Neutrophil (primary cell): ENCODE results near the gene ROCK1.

Experiments
- H3K27ac ChIP-seq: fragments of 200-600 bp; sonication (generic); 2 replicates; pipeline ENCODE4 v1.5.1; 2016; ENCODE audit warnings: mild to moderate bottlenecking, moderate library complexity
- H3K27me3 ChIP-seq: fragments of 200-600 bp; sonication (generic); 2 replicates; pipeline ENCODE4 v1.6.0; 2016; ENCODE audit warnings: mild to moderate bottlenecking
- H3K36me3 ChIP-seq: fragments of 200-600 bp; sonication (generic); 2 replicates; pipeline ENCODE4 v1.5.1; 2017
- H3K4me1 ChIP-seq, 2 experiments: fragments of 200-600 bp in 1 of 2; sonication (generic) in 1 of 2; 1 replicate in 1 of 2; 2 replicates in 1 of 2; pipeline versions ENCODE4 v1.5.1 to v1.6.1; 2013 to 2016; ENCODE audit warnings: low read depth in 1 of 2, low read length in 1 of 2, mild to moderate bottlenecking in 1 of 2, moderate library complexity in 1 of 2; ENCODE audit not compliant: control insufficient read depth in 1 of 2, insufficient read depth in 1 of 2
- H3K4me3 ChIP-seq, 2 experiments: fragments of 200-600 bp in 1 of 2; sonication (generic) in 1 of 2; 1 replicate in 1 of 2; 2 replicates in 1 of 2; pipeline ENCODE4 v1.5.1; 2013 to 2016; ENCODE audit warnings: low read depth in 1 of 2, low read length in 1 of 2, mild to moderate bottlenecking in 1 of 2, moderate library complexity in 1 of 2
- H3K9me3 ChIP-seq: fragments of 200-600 bp; sonication (generic); 2 replicates; pipeline ENCODE4 v1.5.1; 2016
- CTCF ChIP-seq: fragments of 200-600 bp; sonication (generic); IDR thresholded peaks from 2 replicates; pipeline ENCODE4 v1.5.1; 2016; ENCODE audit warnings: antibody characterized with exemption

ROCK1 gene

GRCh38 chr18:21074336-21075323, 37.0 kb downstream of the ROCK1 start:
- no peaks in the 10 kb centered on the region for H3K36me3 ChIP-seq
- peaks cover 34 to 66% of the 10 kb centered on the region in 2 experiments for H3K4me1 ChIP-seq
- H3K9me3 ChIP-seq = no peaks in the 10 kb centered on the region
- peak overlapping the region; percentile 66 for H3K27ac ChIP-seq
- peak overlapping the region in 1 of 2 experiments; percentile 7 for H3K4me3 ChIP-seq
- no peak for TF ChIP-seq CTCF
- H3K27me3 ChIP-seq = no peaks in the 10 kb centered on the region

- no peak overlapping the region for H3K4me3 ChIP-seq
- TF ChIP-seq CTCF = no peak
- H3K27ac ChIP-seq = peak overlapping the region; percentile 66
- no peaks in the 10 kb centered on the region for H3K9me3 ChIP-seq
- H3K27me3 ChIP-seq = no peaks in the 10 kb centered on the region
- H3K36me3 ChIP-seq = no peaks in the 10 kb centered on the region
- H3K4me1 ChIP-seq = peaks cover 30 to 66% of the 10 kb centered on the region in 2 experiments
Measured at GRCh38 chr18:21073180-21073579, 38.4 kb downstream of the ROCK1 start.

- H3K9me3 ChIP-seq = no peaks in the 10 kb centered on the region
- no peak for TF ChIP-seq CTCF
- H3K4me3 ChIP-seq = no peak overlapping the region
- H3K27ac ChIP-seq = peak overlapping the region; percentile 10
- H3K36me3 ChIP-seq = no peaks in the 10 kb centered on the region
- no peaks in the 10 kb centered on the region for H3K27me3 ChIP-seq
- peaks cover 47 to 78% of the 10 kb centered on the region in 2 experiments for H3K4me1 ChIP-seq
Measured at GRCh38 chr18:21071071-21071470, 40.5 kb downstream of the ROCK1 start.

- no peaks in the 10 kb centered on the region for H3K36me3 ChIP-seq
- H3K4me1 ChIP-seq = peaks cover 35 to 65% of the 10 kb centered on the region in 2 experiments
- H3K27me3 ChIP-seq = no peaks in the 10 kb centered on the region
- H3K4me3 ChIP-seq = no peak overlapping the region
- no peak for TF ChIP-seq CTCF
- no peaks in the 10 kb centered on the region for H3K9me3 ChIP-seq
- no peak overlapping the region for H3K27ac ChIP-seq
Measured at GRCh38 chr18:21069468-21069867, 42.1 kb downstream of the ROCK1 start.

GRCh38 chr18:21064347-21064746, 47.3 kb downstream of the ROCK1 start:
- no peaks in the 10 kb centered on the region for H3K27me3 ChIP-seq
- H3K9me3 ChIP-seq = no peaks in the 10 kb centered on the region
- no peak overlapping the region for H3K4me3 ChIP-seq
- peaks cover 27 to 44% of the 10 kb centered on the region in 2 experiments for H3K4me1 ChIP-seq
- H3K27ac ChIP-seq = no peak overlapping the region
- no peak for TF ChIP-seq CTCF
- no peaks in the 10 kb centered on the region for H3K36me3 ChIP-seq
